NB4 (cell line): ENCODE measurements around the gene ARL4D.

Source experiments
- DNase-seq: peaks from one replicate; pipeline ENCODE4 v3.0.0; 2010; ENCODE audit warnings: low read depth
- H3K4me3 ChIP-seq: one replicate; pipeline ENCODE4 v1.5.1; 2011; ENCODE audit warnings: mild to moderate bottlenecking, low read depth, low read length, moderate library complexity
- MYC ChIP-seq: IDR thresholded peaks from 2 replicates; pipeline ENCODE4 v1.6.1; 2011; ENCODE audit warnings: low read depth, low read length
- POLR2A ChIP-seq: IDR thresholded peaks from 2 replicates; pipeline ENCODE4 v1.6.1; 2011; ENCODE audit warnings: mild to moderate bottlenecking; ENCODE audit not compliant: insufficient read length; ENCODE audit errors: extremely low read depth
- TF ChIP-seq, protein P1 (sequence below): IDR thresholded peaks from 2 replicates; pipeline ENCODE4 v1.6.1; 2011; ENCODE audit warnings: low read depth, low read length
- TF ChIP-seq, protein P2 (sequence below): IDR thresholded peaks from one replicate; pipeline ENCODE4 v1.5.1; 2012; ENCODE audit warnings: low read depth, low read length

Gene ARL4D

DNA sequence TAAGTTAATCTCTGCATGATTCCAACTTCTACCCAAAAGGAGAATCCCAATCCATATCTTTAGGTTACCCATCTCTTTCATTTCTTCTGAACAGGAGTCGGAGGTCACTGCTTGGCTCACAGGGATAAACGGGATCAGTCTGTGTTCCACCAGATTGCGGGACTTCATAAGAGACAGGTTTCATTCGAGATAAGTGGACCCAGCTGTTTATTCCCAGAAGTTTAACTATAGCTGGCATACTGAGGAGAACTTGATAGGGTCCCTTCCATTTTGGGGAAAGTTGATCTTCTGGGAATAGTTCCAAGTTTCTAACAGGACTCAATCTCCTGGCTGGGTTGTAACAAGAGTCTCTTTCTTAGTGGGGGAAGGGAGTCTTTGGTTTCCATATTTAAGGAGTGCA is 45.4 kb upstream of the ARL4D start:
- no peak overlapping the region for H3K4me3 ChIP-seq
- TF ChIP-seq MYC (no peak), POLR2A (no peak)
- TF ChIP-seq, protein P1, sequence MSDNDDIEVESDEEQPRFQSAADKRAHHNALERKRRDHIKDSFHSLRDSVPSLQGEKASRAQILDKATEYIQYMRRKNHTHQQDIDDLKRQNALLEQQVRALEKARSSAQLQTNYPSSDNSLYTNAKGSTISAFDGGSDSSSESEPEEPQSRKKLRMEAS = no peak
- TF ChIP-seq, protein P2, sequence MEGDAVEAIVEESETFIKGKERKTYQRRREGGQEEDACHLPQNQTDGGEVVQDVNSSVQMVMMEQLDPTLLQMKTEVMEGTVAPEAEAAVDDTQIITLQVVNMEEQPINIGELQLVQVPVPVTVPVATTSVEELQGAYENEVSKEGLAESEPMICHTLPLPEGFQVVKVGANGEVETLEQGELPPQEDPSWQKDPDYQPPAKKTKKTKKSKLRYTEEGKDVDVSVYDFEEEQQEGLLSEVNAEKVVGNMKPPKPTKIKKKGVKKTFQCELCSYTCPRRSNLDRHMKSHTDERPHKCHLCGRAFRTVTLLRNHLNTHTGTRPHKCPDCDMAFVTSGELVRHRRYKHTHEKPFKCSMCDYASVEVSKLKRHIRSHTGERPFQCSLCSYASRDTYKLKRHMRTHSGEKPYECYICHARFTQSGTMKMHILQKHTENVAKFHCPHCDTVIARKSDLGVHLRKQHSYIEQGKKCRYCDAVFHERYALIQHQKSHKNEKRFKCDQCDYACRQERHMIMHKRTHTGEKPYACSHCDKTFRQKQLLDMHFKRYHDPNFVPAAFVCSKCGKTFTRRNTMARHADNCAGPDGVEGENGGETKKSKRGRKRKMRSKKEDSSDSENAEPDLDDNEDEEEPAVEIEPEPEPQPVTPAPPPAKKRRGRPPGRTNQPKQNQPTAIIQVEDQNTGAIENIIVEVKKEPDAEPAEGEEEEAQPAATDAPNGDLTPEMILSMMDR = no peak
- DNase-seq = no peak

- DNase-seq = no peak
Observed at GRCh38 chr17:43354371-43354770, 44.4 kb upstream of the ARL4D start.

DNA sequence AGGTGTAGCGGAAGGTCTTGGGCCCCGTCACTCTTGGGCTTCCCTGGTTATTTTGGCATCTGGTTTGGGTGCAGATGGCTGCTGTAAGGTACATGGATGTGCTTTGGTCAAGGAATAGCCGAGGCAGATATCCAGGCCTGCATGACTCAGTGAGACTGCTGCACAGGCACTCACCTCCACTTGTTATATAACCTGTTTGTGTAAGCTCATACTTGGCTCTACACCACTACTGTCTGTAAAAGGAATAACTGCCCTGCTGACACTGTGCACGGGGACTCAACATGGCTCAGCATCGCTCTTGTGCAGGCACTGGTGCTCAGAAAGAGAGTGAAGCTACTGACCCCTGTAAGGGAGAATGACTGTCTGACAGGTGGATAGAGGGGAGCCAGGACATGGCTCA is 42.3 kb upstream of the ARL4D start:
- no peak overlapping the region for H3K4me3 ChIP-seq
- no peak for TF ChIP-seq MYC
- TF ChIP-seq, protein P1 = no peak
- TF ChIP-seq, protein P2 = no peak

More at GRCh38 chr17:43354371-43354770, 44.4 kb upstream of the ARL4D start:
- no peak for TF ChIP-seq MYC
- TF ChIP-seq, protein P2 = no peak
- no peak overlapping the region for H3K4me3 ChIP-seq

DNA sequence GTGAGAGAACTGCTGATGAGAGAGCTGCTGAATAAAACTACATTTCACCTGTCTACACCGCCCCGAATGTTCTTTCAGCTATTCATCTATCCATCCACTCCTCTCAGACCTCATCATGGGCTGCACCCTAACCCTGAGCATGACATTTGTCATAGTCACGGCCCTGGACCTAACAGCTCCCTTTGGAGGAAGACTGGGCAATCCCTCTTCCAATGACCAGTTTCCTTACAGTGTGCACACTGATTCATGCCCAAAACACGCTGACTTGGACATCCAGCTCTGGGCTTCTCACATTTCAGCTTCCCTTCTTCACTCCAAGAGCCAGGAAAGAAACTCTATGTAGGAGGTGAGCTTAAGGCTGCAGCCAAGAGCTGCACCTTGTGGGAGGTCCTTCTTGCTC is 41.8 kb upstream of the ARL4D start:
- no peak for DNase-seq
- no peak overlapping the region for H3K4me3 ChIP-seq
- no peak for TF ChIP-seq MYC
- no peak for TF ChIP-seq POLR2A
- TF ChIP-seq, protein P2 = no peak
- TF ChIP-seq, protein P1 = no peak

More for the DNA sequence above, 42.3 kb upstream of the ARL4D start:
- no peak for DNase-seq

GRCh38 chr17:43359469-43360110 is 39.2 kb upstream of the ARL4D start:
- TF ChIP-seq, protein P1 = no peak
- TF ChIP-seq MYC (no peak), POLR2A (no peak)
- TF ChIP-seq, protein P2 = no peak
- peak overlapping the region; percentile 91 for H3K4me3 ChIP-seq
- peak; percentile 52 for DNase-seq

- DNase-seq = peak; percentile 86
- peak overlapping the region; percentile 91 for H3K4me3 ChIP-seq
- no peak for TF ChIP-seq MYC
- TF ChIP-seq, protein P1 = no peak
- no peak for TF ChIP-seq POLR2A
- TF ChIP-seq, protein P2 = no peak
Observed at GRCh38 chr17:43360376-43360738, 38.4 kb upstream of the ARL4D start.
